Transverse colon (tissue), 4 donors: ENCODE data around the gene VSIG10L2. TPM values are rescaled to one million over a fixed set of nuclear protein-coding genes. Genes with fewer than 3 reads are reported as not detected.

Experiments used
- DNase-seq: peaks from one replicate; pipeline ENCODE4 v3.0.0-alpha.2; 2019
- H3K27ac ChIP-seq, 4 donors: fragments of 200-600 bp; sonication (generic); 2 replicates each; pipeline ENCODE4 v1.5.1; 2016 to 2018; ENCODE audit warnings: inconsistent platforms in 4 of 4
- H3K27me3 ChIP-seq: fragments of 200-600 bp; sonication (generic); 2 replicates; pipeline ENCODE4 v1.5.1; 2017; ENCODE audit warnings: inconsistent platforms
- H3K36me3 ChIP-seq, 4 donors: fragments of 200-600 bp; sonication (generic); 2 replicates each; pipeline ENCODE4 v1.5.1; 2017 to 2019; ENCODE audit warnings: inconsistent platforms in 4 of 4
- H3K4me1 ChIP-seq, 4 donors: fragments of 200-600 bp; sonication (generic); 2 replicates each; pipeline ENCODE4 v1.5.1; 2017 to 2020; ENCODE audit warnings: inconsistent platforms in 4 of 4
- H3K4me3 ChIP-seq, 4 donors: fragments of 200-600 bp; sonication (generic); 1 replicate in 1 of 4; 2 replicates in 3 of 4; pipeline versions ENCODE4 v1.5.1 to v1.6.1; 2017 to 2019; ENCODE audit warnings: inconsistent platforms in 4 of 4
- H3K9me3 ChIP-seq, 2 donors: fragments of 200-600 bp; sonication (generic); 2 replicates each; pipeline ENCODE4 v1.5.1; 2017 to 2019; ENCODE audit warnings: inconsistent platforms in 2 of 2
- EP300 ChIP-seq: sonication (generic); formaldehyde crosslinking; IDR thresholded peaks from one replicate; pipeline ENCODE4 v1.6.1; 2017; ENCODE audit warnings: antibody characterized with exemption, low read depth
- POLR2A ChIP-seq: fragments of 450-650 bp; IDR thresholded peaks from one replicate; pipeline ENCODE4 v1.6.1; 2016; ENCODE audit warnings: antibody characterized with exemption, mild to moderate bottlenecking, moderate library complexity
- POLR2AphosphoS5 ChIP-seq, 3 donors: sonication (generic); formaldehyde crosslinking; IDR thresholded peaks; one replicate each; pipeline ENCODE4 v1.6.1; 2016; ENCODE audit warnings: antibody characterized with exemption in 3 of 3
- WGBS, 2 donors: methylation state at CpG; one replicate each; pipeline ENCODE4 v1.1.5; 2018; ENCODE audit warnings: low coverage in 1 of 2; 5-methylcytosine and 5-hydroxymethylcytosine counted together
- in situ Hi-C, 4 donors: fragments of 200-750 bp; cut with MboI; loops; one replicate each; pipeline versions ENCODE4 v1.15.0 to v1.15.1; 2017; ENCODE audit warnings: low sequenced_read_pairs in 3 of 4, low pct_ligation_motif_present in 1 of 4, low pct_unique_long_range_greater_than_20kb in 1 of 4
- intact Hi-C: fragments of 100-400 bp; cut with DNase I; formaldehyde crosslinking; loops from one replicate; pipeline ENCODE4 v1.15.1; 2023; ENCODE audit warnings: low total_unique reads
- total RNA-seq, 4 donors: library from RNA; depleted of rRNA; stranded (reverse); fragments of >200 nt; gene quantifications; one replicate each; pipeline ENCODE4 v1.1.0, GENCODE V29; 2016
- TF ChIP-seq, protein P1 (sequence below), 5 experiments: fragments of 200-600 bp in 3 of 5; fragments of 450-650 bp in 2 of 5; sonication (generic) in 3 of 5; IDR thresholded peaks; 1 replicate in 2 of 5; 2 replicates in 3 of 5; pipeline ENCODE4 v1.5.1; 2016 to 2017; ENCODE audit warnings: antibody characterized with exemption in 5 of 5, inconsistent platforms in 3 of 5, mild to moderate bottlenecking in 2 of 5, moderate library complexity in 1 of 5

Gene VSIG10L2
- total RNA-seq, 4 donors from 2014 or later: not detected

- Histone ChIP-seq H3K27ac (no peak overlapping the region), H3K27me3 (no peaks in the 10 kb centered on the region), H3K4me1 (peaks cover 6 to 20% (median 20%) of the 10 kb centered on the region in 4 donors), H3K4me3 (no peak overlapping the region), H3K9me3 (no peaks in the 10 kb centered on the region), H3K36me3 (no peaks in the 10 kb centered on the region)
- WGBS, 2 donors: 73 to 80% methylated on average over 2 of the region's 2 CpGs
- TF ChIP-seq, protein P1, sequence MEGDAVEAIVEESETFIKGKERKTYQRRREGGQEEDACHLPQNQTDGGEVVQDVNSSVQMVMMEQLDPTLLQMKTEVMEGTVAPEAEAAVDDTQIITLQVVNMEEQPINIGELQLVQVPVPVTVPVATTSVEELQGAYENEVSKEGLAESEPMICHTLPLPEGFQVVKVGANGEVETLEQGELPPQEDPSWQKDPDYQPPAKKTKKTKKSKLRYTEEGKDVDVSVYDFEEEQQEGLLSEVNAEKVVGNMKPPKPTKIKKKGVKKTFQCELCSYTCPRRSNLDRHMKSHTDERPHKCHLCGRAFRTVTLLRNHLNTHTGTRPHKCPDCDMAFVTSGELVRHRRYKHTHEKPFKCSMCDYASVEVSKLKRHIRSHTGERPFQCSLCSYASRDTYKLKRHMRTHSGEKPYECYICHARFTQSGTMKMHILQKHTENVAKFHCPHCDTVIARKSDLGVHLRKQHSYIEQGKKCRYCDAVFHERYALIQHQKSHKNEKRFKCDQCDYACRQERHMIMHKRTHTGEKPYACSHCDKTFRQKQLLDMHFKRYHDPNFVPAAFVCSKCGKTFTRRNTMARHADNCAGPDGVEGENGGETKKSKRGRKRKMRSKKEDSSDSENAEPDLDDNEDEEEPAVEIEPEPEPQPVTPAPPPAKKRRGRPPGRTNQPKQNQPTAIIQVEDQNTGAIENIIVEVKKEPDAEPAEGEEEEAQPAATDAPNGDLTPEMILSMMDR (IDR thresholded peaks at IDR 0.05): no peak
- TF ChIP-seq EP300: no peak
- intact Hi-C loops: no loop called here
- no peak for DNase-seq
- in situ Hi-C loops: no loop called here
Observed at GRCh38 chr11:125955856-125956255, 10.0 kb downstream of the VSIG10L2 start.

GRCh38 chr11:125956391-125957134, 10.7 kb downstream of the VSIG10L2 start:
- H3K4me3 ChIP-seq: no peak overlapping the region
- no peak overlapping the region for H3K27ac ChIP-seq
- in situ Hi-C loops (no loop called here), intact Hi-C loops (no loop called here)
- no peaks in the 10 kb centered on the region for H3K9me3 ChIP-seq
- H3K4me1 ChIP-seq: peaks cover 3 to 17% (median 16%) of the 10 kb centered on the region in 4 donors
- no peaks in the 10 kb centered on the region for H3K27me3 ChIP-seq
- 79 to 80% methylated on average over 7 to 22 of the region's 22 CpGs for WGBS, 2 donors
- no peak for DNase-seq
- H3K36me3 ChIP-seq: no peaks in the 10 kb centered on the region
- TF ChIP-seq, protein P1 (IDR thresholded peaks at IDR 0.05): no peak
- no peak for TF ChIP-seq POLR2AphosphoS5 (IDR thresholded peaks at IDR 0.05)
- no peak for TF ChIP-seq POLR2A

DNA sequence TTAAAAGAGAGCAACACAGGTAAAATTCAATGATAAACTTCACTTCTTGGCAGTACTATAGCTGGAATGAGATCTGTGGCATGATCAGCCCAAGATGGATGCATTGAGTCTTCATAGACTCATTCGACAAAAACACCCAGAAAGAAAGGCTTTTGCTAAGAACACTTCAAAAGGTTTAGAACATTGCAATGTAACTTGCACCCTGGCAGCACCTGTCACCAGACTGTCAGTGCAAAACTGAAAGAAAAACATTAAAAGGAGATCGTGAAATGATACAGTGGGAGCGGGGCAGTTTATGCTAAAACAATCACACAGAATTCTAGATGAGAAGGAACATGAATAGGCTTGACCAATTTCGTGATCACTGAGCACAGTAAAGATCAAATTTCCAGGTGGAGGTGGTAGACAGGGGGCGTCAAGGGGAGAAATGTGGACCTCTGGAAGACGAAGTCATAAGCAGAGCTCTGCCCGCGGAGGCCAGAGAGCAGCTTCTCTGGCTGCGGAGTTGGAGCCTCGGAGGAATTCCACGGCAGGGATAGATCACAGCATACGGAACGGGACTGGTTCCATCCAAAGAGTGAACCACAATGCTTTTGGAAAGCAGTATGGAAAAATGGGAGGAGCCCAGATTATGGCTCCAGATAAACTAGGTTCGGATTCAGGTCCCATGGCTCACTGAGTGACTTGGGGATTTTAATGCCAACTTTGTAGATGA, 11.9 kb downstream of the VSIG10L2 start:
- H3K4me1 ChIP-seq: peaks cover 3 to 8% (median 7%) of the 10 kb centered on the region in 4 donors
- no peak overlapping the region for H3K27ac ChIP-seq
- H3K4me3 ChIP-seq: no peak overlapping the region
- no peaks in the 10 kb centered on the region for H3K27me3 ChIP-seq
- in situ Hi-C loops: no loop called here
- intact Hi-C loops: no loop called here
- H3K36me3 ChIP-seq: no peaks in the 10 kb centered on the region
- TF ChIP-seq POLR2A: no peak
- no peak for TF ChIP-seq EP300
- TF ChIP-seq, protein P1 (IDR thresholded peaks at IDR 0.05): no peak
- no peak for TF ChIP-seq POLR2AphosphoS5 (IDR thresholded peaks at IDR 0.05)
- no peaks in the 10 kb centered on the region for H3K9me3 ChIP-seq
- DNase-seq: no peak
- 87 to 89% methylated on average over 13 to 14 of the region's 14 CpGs for WGBS, 2 donors

DNA sequence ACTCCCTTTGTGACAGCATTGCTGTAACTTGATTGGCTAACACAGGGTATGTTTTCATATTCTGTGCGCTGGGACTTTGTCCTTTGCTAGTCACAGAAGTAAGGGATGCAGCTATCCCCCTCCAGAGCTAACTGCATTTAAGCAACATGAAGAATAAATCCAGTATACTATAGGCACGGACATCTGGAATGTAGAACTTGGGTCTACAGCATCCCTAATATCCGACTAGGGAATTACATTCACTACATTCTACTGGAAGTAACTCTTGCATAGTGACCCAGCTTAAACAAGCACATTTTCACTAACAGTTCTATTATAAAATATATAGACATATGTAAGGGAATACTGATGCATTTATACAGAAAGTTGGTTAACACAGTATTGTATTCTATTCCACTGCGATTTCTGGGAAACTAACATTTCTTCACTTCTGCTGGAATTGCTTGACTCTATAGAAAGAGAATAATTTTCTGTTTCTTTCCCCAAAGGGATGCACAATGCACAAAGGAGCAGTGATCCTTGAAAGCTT, 13.1 kb downstream of the VSIG10L2 start:
- DNase-seq: no peak
- 87% methylated on average over 4 of the region's 4 CpGs for WGBS, 2 donors
- no peak overlapping the region for H3K27ac ChIP-seq
- no peaks in the 10 kb centered on the region for H3K27me3 ChIP-seq
- in situ Hi-C loops: no loop called here
- H3K4me3 ChIP-seq: no peak overlapping the region
- H3K36me3 ChIP-seq: no peaks in the 10 kb centered on the region
- H3K9me3 ChIP-seq: peaks cover 0 to 4% of the 10 kb centered on the region in 2 donors
- no peaks in the 10 kb centered on the region for H3K4me1 ChIP-seq
- intact Hi-C loops: no loop called here
- TF ChIP-seq EP300 (no peak), POLR2A (no peak), POLR2AphosphoS5 (IDR thresholded peaks at IDR 0.05) (no peak)
- TF ChIP-seq, protein P1 (IDR thresholded peaks at IDR 0.05): no peak
